IgD-negative memory B cell (primary cell): ENCODE data around the gene GRM4. TPM values are rescaled to one million over a fixed set of nuclear protein-coding genes. Genes with fewer than 3 reads are reported as not detected.

Source experiments
- H3K27ac Mint-ChIP-seq, 3 donors: one replicate each; pipeline ENCODE4 v1.8.0; 2020 to 2022; ENCODE audit warnings: mild to moderate bottlenecking in 3 of 3, mixed read lengths in 3 of 3, moderate library complexity in 1 of 3
- H3K27me3 Mint-ChIP-seq: one replicate; pipeline ENCODE4 v1.8.0; 2021; ENCODE audit warnings: mixed read lengths
- H3K36me3 Mint-ChIP-seq: one replicate; pipeline ENCODE4 v1.8.0; 2020; ENCODE audit warnings: mild to moderate bottlenecking, mixed read lengths
- H3K4me1 Mint-ChIP-seq, 3 donors: one replicate each; pipeline ENCODE4 v1.8.0; 2020 to 2022; ENCODE audit warnings: mixed read lengths in 3 of 3, mild to moderate bottlenecking in 1 of 3
- H3K4me3 Mint-ChIP-seq, 4 donors: one replicate each; pipeline ENCODE4 v1.8.0; 2020 to 2022; ENCODE audit warnings: mild to moderate bottlenecking in 4 of 4, mixed read lengths in 4 of 4, moderate library complexity in 3 of 4
- H3K9me3 Mint-ChIP-seq, 3 donors: one replicate each; pipeline ENCODE4 v1.8.0; 2020 to 2021; ENCODE audit warnings: mixed read lengths in 3 of 3, mild to moderate bottlenecking in 1 of 3
- polyA plus RNA-seq: library from polyadenylated mRNA; unstranded; fragments of 300-500 nt; fragmentation: Illumina TruSeq; gene quantifications from one replicate; pipeline ENCODE4 v1.2.3, GENCODE V29; 2021

Gene GRM4
- polyA plus RNA-seq, 1 donor from 2014 or later: not detected

DNA sequence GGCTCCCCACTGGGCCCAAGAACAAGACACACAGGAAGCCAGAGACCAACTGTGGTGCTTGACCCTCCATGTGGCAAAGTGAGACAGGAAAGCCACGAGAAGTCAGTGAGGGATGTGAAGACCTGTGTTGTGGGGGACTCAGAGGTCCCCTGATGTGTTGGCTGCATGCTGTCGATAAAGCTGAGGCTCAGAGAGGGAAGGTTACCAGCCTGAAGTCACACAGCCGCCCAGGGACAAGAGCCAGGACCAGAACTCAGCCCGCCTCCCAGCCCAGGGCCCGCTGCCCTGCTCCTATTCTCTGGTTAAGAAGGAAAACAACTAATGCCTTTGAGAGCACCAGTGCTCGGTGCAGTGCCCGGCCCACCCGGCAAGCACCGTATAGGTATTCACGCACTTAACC lies 63.5 kb downstream of the GRM4 start:
- Mint-ChIP-seq H3K4me3 (no peak overlapping the region), H3K36me3 (no peaks in the 10 kb centered on the region), H3K4me1 (no peaks in the 10 kb centered on the region), H3K27me3 (peaks cover 9% of the 10 kb centered on the region), H3K9me3 (peaks cover 0 to 3% (median 0%) of the 10 kb centered on the region in 3 donors), H3K27ac (peak overlapping the region in 1 of 3 donors; percentile 69)

DNA sequence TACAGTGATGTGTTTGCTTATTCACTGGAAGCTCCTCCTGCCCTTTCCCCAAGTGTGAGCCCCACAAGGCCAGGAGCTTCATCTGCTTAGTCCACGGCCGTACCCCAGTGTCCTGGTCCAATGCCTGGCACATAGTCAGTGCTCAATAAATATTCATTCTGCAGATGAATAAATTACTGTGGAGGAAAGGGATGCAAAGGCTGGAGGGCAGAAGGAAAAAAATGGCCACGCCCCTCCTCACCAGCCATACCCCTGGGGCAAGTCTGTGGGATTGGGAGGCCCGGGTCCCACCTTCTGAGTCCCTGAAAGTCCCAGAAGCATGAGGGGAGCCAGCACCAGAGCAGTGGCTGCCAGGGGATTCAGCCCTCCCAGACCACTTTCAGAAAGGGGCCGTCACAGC lies 65.5 kb downstream of the GRM4 start:
- H3K4me1 Mint-ChIP-seq: no peaks in the 10 kb centered on the region
- H3K9me3 Mint-ChIP-seq: peaks cover 0 to 3% (median 0%) of the 10 kb centered on the region in 3 donors
- no peak overlapping the region for H3K4me3 Mint-ChIP-seq
- no peaks in the 10 kb centered on the region for H3K36me3 Mint-ChIP-seq
- no peak overlapping the region for H3K27ac Mint-ChIP-seq
- H3K27me3 Mint-ChIP-seq: peaks cover 9% of the 10 kb centered on the region

DNA sequence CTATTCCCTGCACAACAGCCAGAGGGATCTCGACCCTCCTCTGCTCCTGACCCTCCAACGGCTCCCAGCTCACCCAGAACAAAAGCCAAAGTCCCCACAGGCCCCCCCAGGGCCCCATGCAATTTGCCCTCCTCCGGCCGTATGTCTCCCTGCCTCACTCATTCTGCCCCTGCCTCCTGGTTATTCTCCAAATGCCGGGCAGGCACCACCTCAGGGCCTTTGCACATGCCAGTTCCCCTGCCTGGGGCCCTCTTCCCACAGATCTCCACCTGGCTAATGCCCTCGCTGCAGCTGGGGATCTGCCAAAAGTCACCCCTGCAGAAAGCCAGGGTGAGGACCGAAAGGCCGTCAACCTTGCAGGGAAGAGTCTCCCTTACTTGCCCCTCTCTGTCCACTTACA lies 66.0 kb downstream of the GRM4 start:
- Mint-ChIP-seq H3K36me3 (no peaks in the 10 kb centered on the region), H3K27ac (no peak overlapping the region), H3K27me3 (peaks cover 9% of the 10 kb centered on the region), H3K9me3 (peaks cover 0 to 3% (median 0%) of the 10 kb centered on the region in 3 donors), H3K4me1 (no peaks in the 10 kb centered on the region), H3K4me3 (no peak overlapping the region)

DNA sequence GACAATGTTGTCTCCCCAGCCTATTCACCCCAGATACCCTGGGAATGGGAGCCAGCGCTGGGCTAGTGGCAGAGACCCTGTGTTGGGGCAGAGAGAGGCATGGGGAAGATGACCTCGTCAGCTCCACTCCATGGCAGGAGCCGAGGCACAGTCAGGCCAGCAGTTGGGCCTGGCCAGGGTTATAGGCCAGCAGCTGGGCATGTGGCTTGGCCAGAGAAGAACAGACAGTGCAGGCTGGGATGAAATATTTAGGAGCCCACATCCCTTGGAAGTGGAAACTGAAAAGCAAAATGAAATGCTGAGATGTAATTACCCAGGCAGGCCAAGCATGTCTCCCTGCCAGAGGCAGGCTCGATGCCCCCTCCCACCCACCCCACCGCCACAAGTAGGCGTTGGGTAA lies 70.0 kb downstream of the GRM4 start:
- Mint-ChIP-seq H3K27me3 (peaks cover 7% of the 10 kb centered on the region), H3K9me3 (peaks cover 0 to 3% (median 0%) of the 10 kb centered on the region in 3 donors), H3K27ac (no peak overlapping the region), H3K4me1 (no peaks in the 10 kb centered on the region), H3K4me3 (no peak overlapping the region), H3K36me3 (no peaks in the 10 kb centered on the region)

DNA sequence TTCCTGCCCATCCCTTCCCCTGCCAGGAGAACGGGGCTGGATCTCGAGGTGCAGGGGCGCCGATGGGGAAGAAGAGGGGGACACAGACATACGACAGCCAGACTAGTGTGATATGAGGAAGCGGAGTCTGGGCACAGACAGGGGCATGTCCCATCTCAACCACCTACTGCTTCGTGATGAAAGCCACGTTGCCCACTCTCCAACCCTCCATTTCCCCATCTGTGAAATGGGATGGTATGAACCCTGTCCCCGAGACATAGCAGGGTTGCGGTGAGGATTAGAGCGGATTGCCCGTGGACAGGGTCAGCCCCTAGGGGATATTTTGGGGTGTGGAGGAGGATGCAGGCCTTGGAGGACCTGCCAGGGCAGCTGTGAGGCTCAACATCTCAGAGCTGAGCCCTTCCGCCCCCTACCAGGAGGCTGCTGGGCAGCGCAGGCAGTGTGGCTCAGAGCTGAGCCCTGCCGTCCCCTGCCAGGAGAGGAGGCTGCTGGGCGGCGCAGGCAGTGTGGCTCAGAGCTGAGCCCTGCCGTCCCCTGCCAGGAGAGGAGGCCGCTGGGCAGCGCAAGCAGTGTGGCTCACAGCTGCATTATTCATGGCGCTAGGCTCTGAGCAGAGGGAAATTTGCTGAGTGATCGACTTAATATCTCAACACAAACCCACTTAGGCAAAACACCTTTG lies 71.7 kb downstream of the GRM4 start:
- no peaks in the 10 kb centered on the region for H3K4me1 Mint-ChIP-seq
- H3K27me3 Mint-ChIP-seq: peaks cover 4% of the 10 kb centered on the region
- H3K4me3 Mint-ChIP-seq: no peak overlapping the region
- no peak overlapping the region for H3K27ac Mint-ChIP-seq
- H3K36me3 Mint-ChIP-seq: no peaks in the 10 kb centered on the region
- H3K9me3 Mint-ChIP-seq: peaks cover 0 to 3% (median 0%) of the 10 kb centered on the region in 3 donors

DNA sequence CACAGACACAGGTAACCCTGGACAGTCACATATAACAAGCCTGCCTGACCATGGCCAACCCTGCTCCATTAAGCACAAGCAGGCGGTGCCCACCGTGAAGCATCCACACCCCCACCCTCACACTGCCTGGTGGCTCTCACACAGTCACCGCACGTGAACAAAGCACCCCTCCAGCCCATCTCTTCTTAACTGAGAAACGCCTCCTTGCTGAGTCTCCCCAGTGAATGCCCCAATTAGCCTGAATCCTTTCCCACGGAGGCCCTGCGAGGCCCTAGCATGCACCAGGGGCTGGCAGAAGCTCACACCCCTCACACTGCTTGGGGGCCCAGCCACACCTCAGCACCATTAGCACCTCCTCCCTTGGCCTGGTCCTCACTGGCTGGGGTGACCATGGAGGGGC lies 72.3 kb downstream of the GRM4 start:
- Mint-ChIP-seq H3K4me1 (no peaks in the 10 kb centered on the region), H3K9me3 (peaks cover 0 to 3% (median 0%) of the 10 kb centered on the region in 3 donors), H3K36me3 (no peaks in the 10 kb centered on the region), H3K27ac (no peak overlapping the region), H3K27me3 (peaks cover 2% of the 10 kb centered on the region), H3K4me3 (no peak overlapping the region)

DNA sequence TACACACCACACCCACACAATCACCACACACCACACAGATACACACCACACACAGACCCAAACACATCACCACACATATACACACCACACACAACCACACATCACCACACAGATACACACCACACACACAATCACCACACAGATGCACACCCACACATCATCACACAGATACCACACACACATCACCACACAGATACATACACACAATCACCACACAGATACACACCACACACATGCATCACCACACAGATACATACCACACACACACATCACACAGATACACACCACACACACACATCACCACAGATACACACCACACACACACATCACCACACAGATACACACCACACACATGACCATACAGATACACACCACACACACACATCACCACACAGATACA lies 73.2 kb downstream of the GRM4 start:
- Mint-ChIP-seq H3K36me3 (no peaks in the 10 kb centered on the region), H3K9me3 (no peaks in the 10 kb centered on the region), H3K27me3 (no peaks in the 10 kb centered on the region), H3K4me1 (no peaks in the 10 kb centered on the region), H3K27ac (no peak overlapping the region), H3K4me3 (no peak overlapping the region)

DNA sequence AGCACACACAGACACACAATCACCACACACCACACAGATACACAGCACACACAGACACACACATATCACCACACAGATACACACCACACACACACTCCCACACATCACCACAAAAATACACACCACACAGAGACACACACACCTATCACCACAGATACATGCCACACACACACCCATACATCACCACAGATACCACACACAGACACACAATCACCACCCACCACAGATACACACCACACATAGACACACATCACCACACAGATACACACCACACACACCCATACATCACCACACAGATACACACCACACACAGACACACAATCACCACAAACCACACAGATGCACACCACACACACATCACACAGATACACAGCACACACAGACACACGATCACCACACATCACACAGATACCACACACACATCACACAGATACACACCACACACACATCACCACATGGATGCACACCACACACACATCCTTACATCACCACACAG lies 74.0 kb downstream of the GRM4 start:
- no peak overlapping the region for H3K27ac Mint-ChIP-seq
- H3K27me3 Mint-ChIP-seq: no peaks in the 10 kb centered on the region
- H3K4me3 Mint-ChIP-seq: no peak overlapping the region
- no peaks in the 10 kb centered on the region for H3K36me3 Mint-ChIP-seq
- no peaks in the 10 kb centered on the region for H3K9me3 Mint-ChIP-seq
- no peaks in the 10 kb centered on the region for H3K4me1 Mint-ChIP-seq

DNA sequence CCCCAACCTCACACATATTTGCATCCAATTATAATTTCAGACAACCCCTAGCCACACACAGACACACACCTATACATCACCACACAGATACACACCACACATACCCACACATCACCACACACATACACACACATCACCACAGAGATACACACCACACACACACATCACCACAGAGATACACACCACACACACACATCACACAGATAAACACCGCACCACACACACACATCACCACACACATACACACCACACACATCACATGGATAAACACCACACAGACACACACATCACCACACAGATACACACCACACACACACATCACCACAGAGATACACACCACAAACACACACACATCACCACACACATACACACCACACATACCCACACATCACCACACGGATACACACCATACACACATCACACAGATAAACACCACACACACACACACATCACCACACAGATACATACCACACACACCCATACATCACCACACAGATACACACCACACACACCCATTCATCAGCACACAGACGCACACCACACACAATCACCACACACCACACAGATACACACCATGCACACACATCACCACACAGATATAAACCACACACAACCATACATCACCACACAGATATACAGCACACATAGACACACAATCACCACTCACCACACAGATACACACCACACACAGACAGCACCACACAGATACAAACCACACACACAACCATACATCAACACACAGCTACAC lies 74.6 kb downstream of the GRM4 start:
- no peak overlapping the region for H3K27ac Mint-ChIP-seq
- H3K4me3 Mint-ChIP-seq: no peak overlapping the region
- H3K9me3 Mint-ChIP-seq: no peaks in the 10 kb centered on the region
- H3K27me3 Mint-ChIP-seq: no peaks in the 10 kb centered on the region
- no peaks in the 10 kb centered on the region for H3K4me1 Mint-ChIP-seq
- no peaks in the 10 kb centered on the region for H3K36me3 Mint-ChIP-seq

DNA sequence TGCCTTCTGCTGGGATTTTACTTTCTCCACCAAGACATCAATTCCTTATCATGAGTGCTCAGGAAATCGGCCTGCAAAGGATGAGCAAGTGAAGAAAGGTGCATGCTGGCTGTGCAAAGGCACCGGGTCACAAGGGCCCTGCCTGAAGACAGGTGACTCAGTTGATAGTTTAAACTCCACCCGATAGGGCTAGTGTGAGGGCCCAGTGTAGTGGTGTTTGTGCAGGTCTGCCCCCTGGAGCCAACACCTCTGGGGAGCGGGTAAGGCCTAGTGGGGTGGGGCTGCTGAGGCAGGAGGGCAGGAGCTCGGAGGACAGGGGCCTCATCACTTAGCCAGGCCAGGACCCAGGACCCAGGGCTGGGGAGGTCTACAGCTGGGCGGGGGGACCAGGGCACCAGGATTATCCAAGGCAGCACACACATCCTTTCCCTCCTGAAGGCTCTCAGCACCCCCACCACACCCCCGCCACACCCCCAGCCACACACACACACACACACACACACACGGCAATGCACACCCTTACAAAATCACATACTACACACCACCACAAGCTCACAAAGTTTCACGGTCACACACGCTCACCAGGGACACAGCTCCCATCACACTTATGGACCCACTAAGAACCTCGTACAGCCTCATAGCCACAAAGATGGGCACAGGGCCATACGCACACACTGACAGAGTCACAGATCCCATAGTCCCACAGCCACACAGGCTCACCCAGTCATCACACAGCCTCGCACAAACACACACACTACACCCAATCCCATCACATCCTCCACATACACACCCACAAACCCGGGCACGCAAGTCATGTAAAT lies 75.4 kb downstream of the GRM4 start:
- Mint-ChIP-seq H3K4me1 (no peaks in the 10 kb centered on the region), H3K4me3 (no peak overlapping the region), H3K27ac (no peak overlapping the region), H3K27me3 (no peaks in the 10 kb centered on the region), H3K36me3 (no peaks in the 10 kb centered on the region), H3K9me3 (no peaks in the 10 kb centered on the region)

DNA sequence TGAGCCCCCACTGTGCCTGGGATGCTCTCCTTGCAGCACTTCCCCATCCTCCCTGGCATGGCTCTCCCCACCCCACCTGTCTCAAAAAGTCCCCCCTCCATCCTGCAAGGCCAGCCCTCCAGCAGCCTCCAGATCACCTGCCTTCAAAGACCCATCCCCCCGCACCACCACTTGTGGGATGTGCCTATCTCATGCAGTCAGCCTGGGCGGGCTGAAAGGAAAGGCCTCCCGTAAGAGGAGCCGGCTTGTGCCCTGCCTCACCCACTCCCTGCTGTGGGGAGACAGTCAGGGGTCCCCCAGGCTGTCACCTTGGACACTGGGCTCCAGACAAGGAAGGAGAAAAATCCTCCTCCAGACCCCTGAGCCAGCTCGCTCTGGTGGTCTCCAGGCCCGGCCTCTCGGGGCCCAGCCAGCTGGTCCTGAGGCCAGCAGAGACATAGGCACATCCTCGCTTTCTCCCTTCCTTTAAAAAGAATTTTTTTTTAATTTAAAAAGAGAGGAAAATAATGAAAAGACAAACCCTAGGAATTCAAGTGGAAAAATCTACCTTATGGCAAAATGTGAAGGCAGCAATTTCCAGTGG lies 77.3 kb downstream of the GRM4 start:
- Mint-ChIP-seq H3K4me3 (no peak overlapping the region), H3K4me1 (no peaks in the 10 kb centered on the region), H3K36me3 (no peaks in the 10 kb centered on the region), H3K27me3 (peaks cover 11% of the 10 kb centered on the region), H3K9me3 (no peaks in the 10 kb centered on the region), H3K27ac (no peak overlapping the region)

DNA sequence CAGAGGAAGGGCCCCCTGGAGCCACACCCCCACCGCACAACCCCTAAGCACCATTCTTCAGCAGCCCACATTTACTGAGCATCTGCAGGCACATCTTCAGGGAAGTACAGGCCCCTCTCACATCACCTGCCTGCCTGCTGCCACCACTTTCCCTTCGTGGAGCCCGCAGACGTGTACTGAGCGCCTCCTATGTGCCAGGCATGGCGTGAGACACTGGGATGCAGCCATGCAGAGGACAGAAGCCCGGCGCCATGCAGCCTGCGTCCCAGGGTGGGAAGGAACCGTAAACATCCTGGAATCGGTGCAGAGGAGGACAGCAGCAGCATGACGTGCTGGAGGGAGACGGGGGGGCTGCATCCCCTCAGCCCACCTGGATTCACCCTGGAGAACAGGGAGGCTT lies 78.1 kb downstream of the GRM4 start:
- H3K9me3 Mint-ChIP-seq: no peaks in the 10 kb centered on the region
- H3K4me3 Mint-ChIP-seq: no peak overlapping the region
- H3K36me3 Mint-ChIP-seq: no peaks in the 10 kb centered on the region
- H3K4me1 Mint-ChIP-seq: no peaks in the 10 kb centered on the region
- peak overlapping the region in 1 of 3 donors; percentile 44 for H3K27ac Mint-ChIP-seq
- peaks cover 11% of the 10 kb centered on the region for H3K27me3 Mint-ChIP-seq

DNA sequence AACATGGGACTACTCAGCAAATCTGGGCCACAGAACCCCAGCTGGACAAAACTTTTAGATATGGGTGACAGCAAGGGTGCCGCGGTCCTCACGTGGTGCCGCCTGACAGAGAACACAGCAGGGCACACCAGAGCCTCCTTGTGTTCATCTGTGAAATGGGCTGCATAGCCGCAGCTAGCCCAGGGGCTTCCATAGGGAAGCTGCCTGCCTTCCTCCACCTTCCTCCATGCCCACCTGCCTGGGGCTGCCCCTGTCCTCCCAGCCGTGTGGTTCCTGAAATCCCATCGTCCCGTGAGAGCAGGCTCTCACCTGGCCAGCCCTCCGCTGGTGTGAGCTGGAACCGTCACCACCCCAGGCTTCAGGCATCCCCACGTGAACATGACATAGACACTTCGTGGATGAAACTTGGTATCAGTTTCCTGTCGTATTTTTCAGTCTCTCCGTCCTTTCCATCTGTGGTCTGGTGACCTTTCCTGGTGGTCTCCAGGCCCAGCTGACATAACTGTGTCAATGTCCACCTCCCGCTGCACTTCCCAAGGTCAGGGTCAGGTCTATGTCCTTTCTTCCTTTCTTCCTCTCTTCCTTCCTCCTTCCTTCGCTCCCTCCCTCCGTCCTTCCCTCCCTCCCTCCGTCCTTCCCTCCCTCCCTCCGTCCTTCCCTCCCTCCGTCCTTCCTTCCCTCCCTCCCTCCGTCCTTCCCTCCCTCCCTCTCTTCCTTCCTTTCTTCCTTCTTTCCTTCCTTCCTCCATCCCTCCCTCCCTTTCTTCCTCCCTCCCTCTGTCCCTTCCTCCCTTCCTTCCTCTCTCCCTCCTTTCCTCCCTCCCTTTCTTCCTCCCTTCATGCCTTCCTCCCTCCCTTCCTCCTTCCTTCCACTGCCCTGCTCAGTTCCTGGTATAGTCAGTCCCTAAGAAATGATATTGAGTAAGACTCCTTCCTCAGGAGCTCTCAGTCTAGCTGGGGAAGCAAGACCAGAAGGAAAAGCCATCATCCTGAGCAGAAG lies 78.8 kb downstream of the GRM4 start:
- Mint-ChIP-seq H3K9me3 (no peaks in the 10 kb centered on the region), H3K4me1 (no peaks in the 10 kb centered on the region), H3K27me3 (peaks cover 13% of the 10 kb centered on the region), H3K4me3 (no peak overlapping the region), H3K36me3 (no peaks in the 10 kb centered on the region), H3K27ac (peak overlapping the region in 1 of 3 donors; percentile 44)

DNA sequence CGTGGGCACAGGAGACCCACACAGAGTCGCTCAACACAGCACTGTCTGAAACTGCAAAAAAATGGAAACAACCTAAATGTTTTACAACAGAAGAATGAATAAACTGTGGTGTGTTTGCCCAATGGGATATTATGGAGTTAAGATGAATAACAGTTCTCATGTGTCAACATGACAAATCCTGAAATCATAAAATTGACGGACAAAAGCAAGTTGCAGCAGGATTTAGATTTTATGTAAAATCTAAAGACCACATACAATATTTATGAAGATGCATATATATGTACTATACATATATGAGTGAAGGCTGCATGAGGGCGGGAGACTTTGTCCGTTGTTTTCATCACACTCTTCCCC lies 79.7 kb downstream of the GRM4 start:
- Mint-ChIP-seq H3K27ac (no peak overlapping the region), H3K4me3 (no peak overlapping the region), H3K9me3 (no peaks in the 10 kb centered on the region), H3K4me1 (no peaks in the 10 kb centered on the region), H3K36me3 (no peaks in the 10 kb centered on the region), H3K27me3 (peaks cover 13% of the 10 kb centered on the region)
